Fibroblast of upper back skin (primary cell): ENCODE data around the gene ZNF740.

ENCODE experiments used
- DNase-seq: peaks from one replicate; pipeline ENCODE4 v3.0.0-alpha.2; 2013

ZNF740 gene

DNA sequence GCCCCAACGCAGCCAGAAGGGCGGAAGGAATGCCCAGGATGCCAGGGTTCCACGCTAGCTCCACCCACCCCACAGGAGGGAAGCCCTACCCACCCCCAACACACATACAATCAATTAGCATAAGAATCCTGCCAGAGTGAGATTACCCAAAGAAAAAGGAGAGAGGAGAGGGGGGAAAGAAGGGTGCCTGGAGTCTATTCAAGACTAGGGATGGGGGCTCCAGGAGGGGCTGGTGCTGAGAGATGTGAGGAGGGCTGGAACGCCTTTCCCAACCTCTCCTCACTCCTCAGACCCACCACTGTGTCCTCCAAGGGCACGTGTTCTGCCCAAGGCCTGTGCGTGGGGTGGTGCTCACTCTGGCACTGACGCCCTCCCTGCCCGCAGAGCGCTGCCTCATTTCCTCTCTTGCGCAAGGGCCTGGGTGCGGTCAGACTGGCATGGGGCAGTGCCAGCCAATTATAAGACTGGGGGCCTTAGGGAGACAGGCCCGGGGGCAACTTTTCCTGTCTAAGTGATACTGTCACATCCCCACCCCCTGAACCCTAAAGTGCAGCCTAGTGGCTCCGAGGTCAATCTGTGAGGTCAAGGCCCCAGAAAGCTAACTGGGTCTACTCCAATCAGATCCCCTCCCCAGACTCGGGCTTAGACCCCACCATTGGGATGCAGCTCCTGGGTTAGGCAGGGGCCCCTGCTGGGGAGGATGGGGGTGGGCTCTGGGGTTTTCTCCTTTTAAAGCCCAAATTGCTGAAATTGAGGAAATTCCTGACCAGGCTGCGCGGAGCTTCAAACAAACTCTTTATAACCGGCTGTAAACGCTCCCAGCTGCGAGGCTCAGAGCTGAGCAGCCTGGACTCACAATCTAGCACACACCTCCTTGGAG lies 36.8 kb downstream of the ZNF740 start:
- no peak for DNase-seq

DNA sequence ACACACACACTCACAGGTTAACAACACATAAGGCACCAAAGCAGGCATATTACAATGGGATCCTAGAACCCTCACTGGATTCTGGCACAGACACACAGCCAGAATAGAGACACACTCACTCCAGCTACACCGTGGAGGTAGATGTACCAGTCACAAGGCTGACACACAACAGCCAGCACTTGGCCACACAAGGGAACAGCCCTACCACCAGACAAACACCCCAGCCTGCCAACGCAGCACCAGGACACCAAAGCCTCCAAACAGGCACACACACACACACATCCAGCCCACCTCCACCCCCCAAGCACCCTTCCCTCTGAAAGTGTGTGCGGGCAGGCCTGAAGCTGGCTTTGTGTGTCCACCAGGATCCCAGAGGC lies 37.4 kb downstream of the ZNF740 start:
- DNase-seq = no peak

GRCh38 chr12:53218551-53219291 lies 38.2 kb downstream of the ZNF740 start:
- DNase-seq = peak; percentile 23

DNA sequence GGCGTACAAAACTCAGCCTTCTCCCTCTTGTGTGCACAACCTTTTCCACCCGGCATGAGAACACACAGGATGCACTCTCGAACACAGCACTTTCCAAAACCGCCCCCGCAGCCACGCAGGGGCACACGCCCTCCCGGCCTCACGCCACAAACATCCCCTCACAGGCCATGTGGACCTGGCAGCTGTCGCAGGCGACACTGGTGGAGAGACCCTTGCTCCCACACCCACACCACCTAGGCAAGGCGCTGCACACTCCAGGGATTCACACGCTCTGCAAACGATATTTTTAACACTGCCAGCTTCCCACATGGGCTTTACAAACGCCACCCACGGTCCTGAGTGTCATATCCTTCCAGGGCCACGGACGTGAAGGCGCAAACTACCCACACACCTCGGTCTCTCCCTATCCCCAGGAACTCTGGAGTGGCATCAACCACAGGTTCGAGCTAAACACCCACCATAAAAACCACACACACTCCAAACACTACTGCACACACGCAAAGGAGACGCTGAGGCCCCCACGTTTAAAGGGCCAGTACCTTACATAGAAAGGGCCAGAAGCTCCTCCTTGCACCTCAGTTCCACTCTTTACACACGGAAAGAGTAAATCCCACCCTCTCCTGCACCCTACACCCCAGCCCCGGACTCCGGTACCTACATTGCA lies 38.9 kb downstream of the ZNF740 start:
- peak; percentile 42 for DNase-seq

- DNase-seq = peak; percentile 68
Observed at GRCh38 chr12:53219956-53220693, 39.6 kb downstream of the ZNF740 start.

- peak; percentile 94 for DNase-seq
Observed at GRCh38 chr12:53220694-53221202, 40.2 kb downstream of the ZNF740 start.

DNA sequence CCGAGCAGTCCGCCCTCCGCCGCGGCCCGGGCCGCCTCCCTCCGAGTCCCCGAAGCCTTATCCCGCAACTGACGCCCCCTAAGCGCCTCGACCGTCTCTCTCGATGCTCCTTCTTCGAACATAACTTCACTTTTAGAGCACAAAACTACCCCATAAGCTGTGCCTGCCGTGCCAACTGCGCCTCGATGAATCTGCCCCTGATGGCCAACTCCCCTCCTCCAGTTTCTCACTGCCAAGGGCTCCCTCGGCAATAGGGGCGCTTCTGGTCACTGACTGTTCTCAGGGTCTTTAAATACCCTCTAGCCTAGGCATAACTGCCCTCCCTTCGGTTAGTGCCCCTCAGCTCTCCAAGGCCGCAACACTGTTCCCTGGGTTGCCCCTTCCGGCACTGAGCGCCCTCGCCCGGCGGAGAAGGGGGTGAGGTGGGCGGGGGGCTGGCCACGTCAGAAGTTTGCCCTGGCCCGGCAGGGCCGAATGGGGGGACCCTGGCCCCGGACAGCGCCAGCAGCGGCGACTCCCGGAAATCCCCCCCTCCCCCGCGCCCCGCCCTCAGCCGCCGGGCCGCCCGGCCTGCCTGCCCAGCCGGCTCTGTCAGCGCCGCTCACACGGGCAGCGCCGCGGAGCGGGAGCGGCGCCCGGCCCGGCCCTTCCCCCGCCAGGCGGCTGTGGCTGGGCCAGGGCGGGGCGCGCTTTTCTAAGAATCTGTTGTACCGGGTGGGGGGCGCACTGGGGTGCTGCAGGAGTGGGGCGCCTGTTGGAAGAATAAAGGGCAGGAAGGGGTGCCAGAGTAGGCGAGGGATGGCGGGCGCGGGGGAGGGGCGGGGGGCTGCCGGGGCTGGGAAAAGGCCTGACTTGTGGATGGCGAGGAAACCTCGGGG lies 40.9 kb downstream of the ZNF740 start:
- peak; percentile 58 for DNase-seq

- peak; percentile 76 for DNase-seq
Observed at GRCh38 chr12:53222170-53222721, 41.7 kb downstream of the ZNF740 start.

DNA sequence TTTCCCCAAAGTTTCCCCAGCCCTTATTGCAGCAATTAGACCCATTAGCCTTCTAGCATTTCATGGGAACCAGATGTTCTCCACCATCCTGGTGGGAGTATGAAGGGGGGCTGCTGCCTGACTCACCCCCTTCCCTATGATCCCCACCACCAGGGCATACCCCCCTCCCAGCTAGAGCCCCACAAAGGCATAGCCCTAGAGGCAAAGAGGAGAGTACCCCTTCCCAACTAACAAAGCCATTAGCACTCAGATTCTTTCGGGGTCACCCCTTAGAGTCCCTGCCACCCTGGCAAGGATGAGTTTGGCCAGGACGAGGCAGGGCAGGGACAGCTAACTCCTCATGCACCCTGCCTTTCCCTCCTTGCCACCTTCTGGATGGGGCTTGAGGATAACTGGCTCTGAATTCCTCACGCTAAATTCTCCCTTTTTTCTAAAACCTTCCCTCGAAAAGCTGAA lies 42.3 kb downstream of the ZNF740 start:
- DNase-seq = no peak

- peak; percentile 84 for DNase-seq
Observed at GRCh38 chr12:53223389-53224060, 43.0 kb downstream of the ZNF740 start.

DNA sequence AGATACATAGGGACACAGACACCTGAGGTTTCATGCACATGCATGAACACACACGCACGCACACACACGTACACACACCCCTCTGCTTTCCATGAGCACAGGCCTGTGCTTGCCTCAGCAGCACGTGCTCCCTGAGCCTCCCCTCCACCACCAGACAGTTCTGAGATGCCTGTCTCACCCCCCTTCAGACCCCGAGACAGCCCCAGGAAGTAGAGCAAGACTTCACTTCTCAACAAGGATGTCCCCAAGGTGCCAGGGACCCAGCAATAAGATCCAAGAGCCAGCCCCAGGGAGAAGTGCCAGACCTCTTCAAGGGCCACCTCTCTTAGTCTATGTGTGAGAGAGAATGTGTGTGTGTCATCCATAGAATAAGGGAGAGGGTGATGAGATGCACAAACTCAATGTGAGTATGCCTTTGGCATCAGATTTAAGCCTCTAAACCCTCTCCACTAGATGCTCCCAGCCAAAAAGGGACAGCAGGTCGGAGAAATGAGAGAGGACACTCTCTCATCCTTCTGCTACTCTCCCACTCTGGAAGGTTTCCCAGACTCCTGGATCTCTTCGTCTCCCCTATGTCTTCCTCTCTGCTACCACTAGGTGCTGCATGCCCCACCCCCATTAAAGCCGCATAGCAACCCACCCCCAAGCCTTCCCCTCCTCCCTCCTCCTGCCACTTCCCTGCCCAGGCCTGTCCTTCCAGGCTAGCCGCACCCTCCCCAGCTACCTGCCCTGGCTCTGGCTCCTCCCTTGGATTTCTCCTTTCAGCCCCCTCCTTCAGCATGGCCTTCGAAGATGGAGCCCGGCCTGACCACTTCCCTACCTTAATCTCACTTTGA lies 43.8 kb downstream of the ZNF740 start:
- peak; percentile 65 for DNase-seq

- DNase-seq = no peak
Observed at GRCh38 chr12:53224897-53225634, 44.5 kb downstream of the ZNF740 start.

- no peak for DNase-seq
Observed at GRCh38 chr12:53225635-53226424, 45.3 kb downstream of the ZNF740 start.

GRCh38 chr12:53226815-53227214 lies 46.3 kb downstream of the ZNF740 start:
- DNase-seq = no peak

DNA sequence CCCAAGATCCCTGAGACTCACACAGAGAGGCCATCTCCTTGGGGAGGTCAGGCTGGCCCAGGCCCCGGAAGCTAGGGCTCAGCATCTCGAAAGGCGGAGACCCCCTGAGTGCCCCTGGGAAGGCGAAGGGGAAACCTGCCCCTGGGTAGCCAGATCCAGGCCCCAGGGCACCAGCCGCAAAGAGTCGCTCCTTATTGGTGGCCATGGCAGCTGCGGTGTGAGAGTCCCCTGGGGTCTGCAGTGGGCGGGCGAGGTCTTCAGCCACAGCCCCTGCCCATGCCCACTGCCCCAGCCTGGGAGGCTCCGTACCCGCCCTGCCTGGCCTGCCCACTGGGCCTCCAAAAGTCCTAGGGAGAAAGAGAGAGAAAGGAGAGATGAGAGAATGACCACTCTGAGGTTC lies 46.8 kb downstream of the ZNF740 start:
- no peak for DNase-seq

- DNase-seq = no peak
Observed at GRCh38 chr12:53227836-53228235, 47.3 kb downstream of the ZNF740 start.

GRCh38 chr12:53229454-53229853 lies 48.9 kb downstream of the ZNF740 start:
- DNase-seq = no peak
